Astrocyte (in vitro differentiated cells and primary cell): ENCODE results near the gene METTL16.

Source experiments
- CTCF ChIP-seq: IDR thresholded peaks from 2 replicates; pipeline ENCODE4 v1.5.1; 2011; ENCODE audit warnings: low read depth, mild to moderate bottlenecking, inconsistent platforms, low read length, moderate library complexity; ENCODE audit not compliant: insufficient read depth
- EZH2 ChIP-seq: IDR thresholded peaks from 2 replicates; pipeline ENCODE4 v1.6.1; 2012; ENCODE audit warnings: mild to moderate bottlenecking, low read length, inconsistent platforms; ENCODE audit not compliant: insufficient read depth

GRCh38 chr17:2415081-2415480, 96.6 kb downstream of the METTL16 start:
- TF ChIP-seq CTCF (no peak), EZH2 (no peak)
